Astrocyte of the cerebellum (primary cell): ENCODE data around the gene LHPP.

Experiments used
- DNase-seq: peaks from one replicate; pipeline ENCODE4 v3.0.0-alpha.2; 2011; ENCODE audit warnings: low read depth
- H3K4me3 ChIP-seq: 2 replicates; pipeline ENCODE4 v1.5.1; 2011; ENCODE audit warnings: mild to moderate bottlenecking, low read depth, low read length, moderate library complexity
- in situ Hi-C: cut with HindIII; loops from 2 replicates; pipeline ENCODE4 v1.10.0; 2017; ENCODE audit warnings: low sequenced_read_pairs
- TF ChIP-seq, protein P1 (sequence below): IDR thresholded peaks from 2 replicates; pipeline ENCODE4 v1.5.1; 2012; ENCODE audit warnings: low read length, low read depth, moderate library complexity, mild to moderate bottlenecking; ENCODE audit errors: missing control alignments

The LHPP gene

DNA sequence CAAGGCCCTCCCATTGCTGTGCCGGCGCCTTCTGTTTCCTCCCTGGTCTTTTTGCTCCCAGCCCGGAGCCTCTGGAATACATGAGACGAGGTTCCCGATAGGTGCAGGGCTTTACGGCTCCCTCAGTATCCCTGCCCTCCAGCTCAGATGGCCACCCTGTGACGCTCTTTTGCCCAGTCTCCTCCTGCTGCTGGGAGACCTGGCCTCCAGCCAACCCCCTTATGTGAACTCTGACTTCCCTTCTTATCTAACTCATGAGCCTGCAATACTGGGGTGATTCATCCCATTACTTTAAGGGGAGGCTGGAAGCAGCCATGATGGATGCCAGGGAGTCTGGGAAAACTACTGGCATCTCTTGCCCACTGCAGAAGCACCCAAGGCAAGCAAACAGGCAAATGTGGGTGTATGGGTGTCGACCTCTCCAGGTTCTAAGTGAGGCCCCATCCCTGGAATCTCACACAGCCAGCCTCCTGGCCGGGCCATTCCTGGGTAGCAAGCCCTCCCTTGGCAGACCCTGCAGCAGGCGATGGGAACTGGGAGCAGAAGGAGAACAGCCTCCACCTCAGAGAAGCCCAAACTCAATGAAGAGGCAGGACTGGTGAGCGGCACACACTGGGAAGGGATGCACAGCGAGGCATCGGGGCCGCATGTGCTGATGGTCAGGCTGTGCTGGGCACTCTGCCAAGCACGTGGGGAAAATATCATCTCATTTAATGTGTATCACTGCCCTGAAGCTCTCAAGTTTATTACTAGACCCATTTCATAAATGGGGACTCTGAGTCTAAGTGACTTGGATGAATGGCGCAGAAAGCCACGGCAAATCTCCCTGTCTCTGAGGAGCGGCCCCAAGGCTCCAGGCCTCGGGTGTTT lies 185.1 kb downstream of the LHPP start:
- TF ChIP-seq, protein P1, sequence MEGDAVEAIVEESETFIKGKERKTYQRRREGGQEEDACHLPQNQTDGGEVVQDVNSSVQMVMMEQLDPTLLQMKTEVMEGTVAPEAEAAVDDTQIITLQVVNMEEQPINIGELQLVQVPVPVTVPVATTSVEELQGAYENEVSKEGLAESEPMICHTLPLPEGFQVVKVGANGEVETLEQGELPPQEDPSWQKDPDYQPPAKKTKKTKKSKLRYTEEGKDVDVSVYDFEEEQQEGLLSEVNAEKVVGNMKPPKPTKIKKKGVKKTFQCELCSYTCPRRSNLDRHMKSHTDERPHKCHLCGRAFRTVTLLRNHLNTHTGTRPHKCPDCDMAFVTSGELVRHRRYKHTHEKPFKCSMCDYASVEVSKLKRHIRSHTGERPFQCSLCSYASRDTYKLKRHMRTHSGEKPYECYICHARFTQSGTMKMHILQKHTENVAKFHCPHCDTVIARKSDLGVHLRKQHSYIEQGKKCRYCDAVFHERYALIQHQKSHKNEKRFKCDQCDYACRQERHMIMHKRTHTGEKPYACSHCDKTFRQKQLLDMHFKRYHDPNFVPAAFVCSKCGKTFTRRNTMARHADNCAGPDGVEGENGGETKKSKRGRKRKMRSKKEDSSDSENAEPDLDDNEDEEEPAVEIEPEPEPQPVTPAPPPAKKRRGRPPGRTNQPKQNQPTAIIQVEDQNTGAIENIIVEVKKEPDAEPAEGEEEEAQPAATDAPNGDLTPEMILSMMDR, result no peak
- H3K4me3 ChIP-seq, result no peak overlapping the region
- in situ Hi-C loops, result no loop called here
- DNase-seq, result no peak

- in situ Hi-C loops, result no loop called here
- H3K4me3 ChIP-seq, result no peak overlapping the region
- DNase-seq, result no peak
- TF ChIP-seq, protein P1, result no peak
Measured at GRCh38 chr10:124647421-124648130, 186.0 kb downstream of the LHPP start.

DNA sequence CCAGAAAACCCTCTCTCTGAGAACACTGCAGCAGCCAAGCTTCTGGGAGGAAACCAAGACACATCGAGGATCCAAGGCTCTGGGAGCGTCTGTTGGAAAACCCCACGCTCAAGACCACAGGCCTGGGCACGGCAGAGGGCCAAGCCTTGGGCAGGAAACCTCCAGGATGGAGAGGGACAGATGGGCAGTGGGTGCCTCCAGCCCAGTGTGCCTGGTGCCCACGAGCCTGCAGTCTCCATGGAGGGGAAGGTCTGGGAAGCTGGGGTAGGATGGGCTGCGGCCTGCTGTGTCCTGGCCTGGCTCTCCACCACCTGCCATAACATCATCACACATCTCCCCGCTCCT lies 186.5 kb downstream of the LHPP start:
- TF ChIP-seq, protein P1, result no peak
- no peak for DNase-seq
- in situ Hi-C loops, result no loop called here
- H3K4me3 ChIP-seq, result no peak overlapping the region

DNA sequence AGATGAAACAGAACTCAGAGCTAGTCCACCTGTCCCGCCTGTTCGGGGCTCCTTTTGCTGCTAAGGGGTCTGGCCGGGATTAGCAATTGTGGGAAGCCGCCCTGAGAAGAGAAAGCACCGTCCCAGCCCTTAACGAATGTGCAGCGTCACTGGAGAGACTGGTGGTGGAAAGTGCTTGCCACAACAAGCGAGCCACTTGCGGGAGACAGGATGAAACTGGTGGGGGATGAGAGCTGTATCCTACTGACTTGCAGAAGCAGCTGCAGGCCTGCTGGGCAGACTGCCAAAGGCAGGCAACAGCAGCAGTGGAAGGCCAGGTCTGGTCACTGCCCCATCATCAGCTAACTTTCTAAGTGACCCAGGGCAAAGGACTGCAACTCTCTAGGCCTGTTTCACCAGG lies 187.1 kb downstream of the LHPP start:
- H3K4me3 ChIP-seq, result no peak overlapping the region
- TF ChIP-seq, protein P1, result no peak
- peak; percentile 56 for DNase-seq
- in situ Hi-C loops, result no loop called here

DNA sequence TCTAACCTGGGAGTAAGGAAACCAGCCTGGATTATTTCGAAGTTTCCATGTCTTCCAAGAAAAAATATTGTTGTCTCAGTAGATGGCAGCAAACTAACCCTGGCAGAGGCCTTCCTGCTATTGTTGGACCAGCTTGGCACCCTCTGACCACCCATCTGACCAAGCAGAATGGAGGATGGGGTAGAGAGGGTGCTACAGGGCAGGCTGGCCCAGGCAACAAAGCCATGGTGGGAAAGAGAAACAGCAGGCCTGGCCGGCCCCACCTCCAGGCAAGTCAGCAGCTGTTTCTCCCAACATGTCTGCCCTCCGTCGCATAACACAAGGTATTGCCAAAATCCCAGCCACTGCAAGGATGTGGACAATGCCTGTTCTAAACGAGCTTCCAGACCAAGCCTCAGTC lies 187.6 kb downstream of the LHPP start:
- no peak for DNase-seq

DNA sequence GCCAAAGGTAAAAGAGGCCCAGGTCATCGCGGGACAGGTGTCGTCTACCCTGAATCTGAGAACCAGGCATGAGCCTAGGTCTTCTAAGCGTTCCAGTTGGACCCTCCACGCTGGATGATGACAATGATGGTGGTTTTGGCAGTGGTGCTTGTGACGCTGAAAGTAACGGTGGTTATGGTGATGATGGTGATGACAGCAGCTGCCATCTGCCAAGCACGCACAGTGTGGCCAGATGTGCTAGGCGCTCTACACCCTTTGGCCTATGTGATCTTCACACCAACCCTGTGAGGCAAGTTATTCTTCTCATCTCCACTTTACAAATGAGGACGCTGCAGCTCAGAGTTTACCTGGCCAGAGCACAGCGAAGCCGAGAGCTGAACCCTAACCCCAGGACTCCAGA lies 188.6 kb downstream of the LHPP start:
- in situ Hi-C loops, result no loop called here
- H3K4me3 ChIP-seq, result no peak overlapping the region
- TF ChIP-seq, protein P1, result no peak
- no peak for DNase-seq

More for the DNA sequence above, 187.6 kb downstream of the LHPP start:
- no peak overlapping the region for H3K4me3 ChIP-seq
- TF ChIP-seq, protein P1, result no peak
- in situ Hi-C loops, result no loop called here
